LNCaP clone FGC (cell line): ENCODE results near the gene FRMD7.

Experiments used
- DNase-seq: peaks from one replicate; pipeline ENCODE4 v3.0.0-alpha.2; 2011; ENCODE audit warnings: low read depth
- H3K4me3 ChIP-seq: 2 replicates; pipeline ENCODE4 v1.5.1; 2011; ENCODE audit warnings: mild to moderate bottlenecking, low read depth, low read length, control low read depth
- TF ChIP-seq, protein P1 (sequence below): IDR thresholded peaks from 2 replicates; pipeline ENCODE4 v1.5.1; 2012; ENCODE audit warnings: mild to moderate bottlenecking; ENCODE audit not compliant: control insufficient read depth, insufficient read depth; ENCODE audit errors: extremely low read depth

The FRMD7 gene

GRCh38 chrX:132077912-132078311, 49.9 kb downstream of the FRMD7 start:
- no peak overlapping the region for H3K4me3 ChIP-seq
- TF ChIP-seq, protein P1, sequence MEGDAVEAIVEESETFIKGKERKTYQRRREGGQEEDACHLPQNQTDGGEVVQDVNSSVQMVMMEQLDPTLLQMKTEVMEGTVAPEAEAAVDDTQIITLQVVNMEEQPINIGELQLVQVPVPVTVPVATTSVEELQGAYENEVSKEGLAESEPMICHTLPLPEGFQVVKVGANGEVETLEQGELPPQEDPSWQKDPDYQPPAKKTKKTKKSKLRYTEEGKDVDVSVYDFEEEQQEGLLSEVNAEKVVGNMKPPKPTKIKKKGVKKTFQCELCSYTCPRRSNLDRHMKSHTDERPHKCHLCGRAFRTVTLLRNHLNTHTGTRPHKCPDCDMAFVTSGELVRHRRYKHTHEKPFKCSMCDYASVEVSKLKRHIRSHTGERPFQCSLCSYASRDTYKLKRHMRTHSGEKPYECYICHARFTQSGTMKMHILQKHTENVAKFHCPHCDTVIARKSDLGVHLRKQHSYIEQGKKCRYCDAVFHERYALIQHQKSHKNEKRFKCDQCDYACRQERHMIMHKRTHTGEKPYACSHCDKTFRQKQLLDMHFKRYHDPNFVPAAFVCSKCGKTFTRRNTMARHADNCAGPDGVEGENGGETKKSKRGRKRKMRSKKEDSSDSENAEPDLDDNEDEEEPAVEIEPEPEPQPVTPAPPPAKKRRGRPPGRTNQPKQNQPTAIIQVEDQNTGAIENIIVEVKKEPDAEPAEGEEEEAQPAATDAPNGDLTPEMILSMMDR = no peak

DNA sequence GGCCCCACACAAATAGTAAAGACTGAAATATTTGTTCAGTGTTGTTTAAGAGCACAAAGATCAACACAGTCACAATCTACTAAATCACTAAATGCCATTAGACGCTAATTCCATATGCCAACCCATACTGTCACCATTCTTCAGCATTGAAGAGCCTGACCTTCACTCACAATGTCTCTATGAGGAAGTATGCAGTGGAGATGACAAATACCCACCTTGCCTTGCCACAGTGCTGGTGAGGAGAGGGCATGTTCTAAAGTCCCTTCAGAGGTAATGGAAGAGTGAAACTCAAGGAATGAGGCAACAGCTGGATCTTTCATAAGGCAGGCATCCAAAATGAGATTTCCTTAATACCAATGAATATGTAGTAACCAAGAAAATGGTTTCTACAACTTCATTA, 50.4 kb downstream of the FRMD7 start:
- no peak for DNase-seq
- no peak overlapping the region for H3K4me3 ChIP-seq
- TF ChIP-seq, protein P1 = no peak

More at GRCh38 chrX:132077912-132078311, 49.9 kb downstream of the FRMD7 start:
- DNase-seq = no peak

GRCh38 chrX:132071254-132071653, 56.6 kb downstream of the FRMD7 start:
- no peak overlapping the region for H3K4me3 ChIP-seq
- TF ChIP-seq, protein P1 = peak; percentile 31
- DNase-seq = no peak

GRCh38 chrX:132068405-132068804, 59.4 kb downstream of the FRMD7 start:
- no peak for DNase-seq
- H3K4me3 ChIP-seq = no peak overlapping the region
- TF ChIP-seq, protein P1 = no peak

- no peak for DNase-seq
- TF ChIP-seq, protein P1 = no peak
- no peak overlapping the region for H3K4me3 ChIP-seq
These were observed 64.0 kb downstream of the FRMD7 start for GRCh38 chrX:132063862-132064261.

DNA sequence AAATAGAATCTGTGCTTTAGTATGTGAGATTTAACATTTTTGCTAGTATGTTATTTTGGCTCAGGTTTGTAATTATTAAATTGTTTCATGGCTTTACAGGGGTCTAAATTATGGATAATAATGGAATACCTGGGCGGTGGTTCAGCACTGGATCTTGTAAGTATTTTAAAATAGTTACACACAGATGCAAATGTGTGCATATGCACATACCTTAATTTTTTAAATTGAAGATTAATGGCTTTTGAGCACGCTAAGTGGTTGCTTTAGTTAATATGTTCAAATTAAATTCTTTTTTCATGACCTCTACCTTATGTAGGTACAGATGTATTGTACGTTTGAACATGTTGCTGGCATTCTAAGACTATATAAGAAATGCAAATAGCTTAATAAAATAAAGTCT, 64.5 kb downstream of the FRMD7 start:
- H3K4me3 ChIP-seq = no peak overlapping the region
- TF ChIP-seq, protein P1 = no peak
- DNase-seq = no peak

GRCh38 chrX:132059973-132060540, 67.8 kb downstream of the FRMD7 start:
- TF ChIP-seq, protein P1 = no peak
- peak; percentile 43 for DNase-seq

More at GRCh38 chrX:132059973-132060540, 67.8 kb downstream of the FRMD7 start:
- no peak overlapping the region for H3K4me3 ChIP-seq
